HEK293T (cell line): ENCODE results near the gene POU5F1.

Source experiments
- CTCF ChIA-PET: fragments of 350-600 bp; formaldehyde crosslinking; extraction: SDS; loops from one replicate; lab custom pipeline; 2021; ENCODE audit warnings: antibody characterized with exemption, inconsistent platforms; lab: Yijun Ruan, JAX
- POLR2A ChIA-PET: fragments of 350-600 bp; formaldehyde crosslinking; extraction: SDS; loops from one replicate; lab custom pipeline; 2020; ENCODE audit warnings: antibody characterized with exemption, inconsistent platforms; lab: Yijun Ruan, JAX
- DNase-seq: peaks from one replicate; pipeline ENCODE4 v3.0.0; 2012; ENCODE audit warnings: mixed read lengths; ENCODE audit errors: extremely low spot score
- ARNT ChIP-seq: fragments of 450-650 bp; IDR thresholded peaks from 2 replicates; pipeline ENCODE4 v1.6.1; 2017; ENCODE audit warnings: mild to moderate bottlenecking
- BHLHE40 ChIP-seq: fragments of 450-650 bp; IDR thresholded peaks from 2 replicates; pipeline ENCODE4 v1.6.1; 2016; ENCODE audit warnings: mild to moderate bottlenecking, moderate library complexity, borderline replicate concordance
- CTBP1 ChIP-seq: fragments of 450-650 bp; IDR thresholded peaks from 2 replicates; pipeline ENCODE4 v1.6.1; 2016; ENCODE audit warnings: borderline replicate concordance
- ELF4 ChIP-seq: fragments of 450-650 bp; IDR thresholded peaks from 2 replicates; pipeline ENCODE4 v1.6.1; 2017; ENCODE audit warnings: antibody characterized with exemption
- FOXA1 ChIP-seq: fragments of 450-650 bp; IDR thresholded peaks from 2 replicates; pipeline ENCODE4 v1.6.1; 2016; ENCODE audit warnings: mild to moderate bottlenecking
- FOXK2 ChIP-seq: fragments of 450-650 bp; IDR thresholded peaks from 2 replicates; pipeline ENCODE4 v1.6.1; 2016; ENCODE audit warnings: mild to moderate bottlenecking
- FOXM1 ChIP-seq: fragments of 450-650 bp; IDR thresholded peaks from 2 replicates; pipeline ENCODE4 v1.6.1; 2017; ENCODE audit warnings: mild to moderate bottlenecking, borderline replicate concordance
- HDGF ChIP-seq: fragments of 450-650 bp; IDR thresholded peaks from 2 replicates; pipeline ENCODE4 v1.6.1; 2017; ENCODE audit warnings: antibody characterized with exemption, borderline replicate concordance
- L3MBTL2 ChIP-seq: fragments of 450-650 bp; conservative IDR thresholded peaks from 2 replicates; pipeline ENCODE4 v1.6.1; 2016; ENCODE audit warnings: mild to moderate bottlenecking
- LEF1 ChIP-seq: fragments of 450-650 bp; IDR thresholded peaks from 2 replicates; pipeline ENCODE4 v1.6.1; 2017; ENCODE audit warnings: mild to moderate bottlenecking, borderline replicate concordance
- NFRKB ChIP-seq: fragments of 450-650 bp; IDR thresholded peaks from 2 replicates; pipeline ENCODE4 v1.6.1; 2016; ENCODE audit warnings: mild to moderate bottlenecking, moderate library complexity
- PKNOX1 ChIP-seq: fragments of 450-650 bp; IDR thresholded peaks from 2 replicates; pipeline ENCODE4 v1.6.1; 2016
- TARDBP ChIP-seq: fragments of 450-650 bp; IDR thresholded peaks from 2 replicates; pipeline ENCODE4 v1.6.1; 2016
- ZNF384 ChIP-seq: fragments of 450-650 bp; IDR thresholded peaks from 2 replicates; pipeline ENCODE4 v1.6.1; 2016

POU5F1 gene

GRCh38 chr6:31158863-31159855 lies 11.3 kb downstream of the POU5F1 start:
- peak; percentile 41 for DNase-seq
- CTCF ChIA-PET: interaction anchor here (0.7 to 1.5 kb wide), 3 partner anchors 11 to 207 kb away, joined by 3 to 6 read pairs (median 4); no protein-coding TSS in a partner anchor
- POLR2A ChIA-PET: interaction anchor here (0.6 to 2.4 kb wide), 17 partner anchors 9 to 601 kb away, joined by 3 to 14 read pairs (median 4); partner anchors contain the start of gene PSORS1C2
- TF ChIP-seq TARDBP (no peak), HDGF (peak; percentile 32; the same call in 1 of the 2 replicates), FOXA1 (no peak)

- DNase-seq: peak; percentile 100
- TF ChIP-seq HDGF (no peak), NFRKB (no peak), FOXK2 (no peak), ELF4 (no peak), L3MBTL2 (peak; percentile 51; the same call in 1 of the 2 replicates), LEF1 (no peak), PKNOX1 (peak; percentile 30; the same call in 1 of the 2 replicates), ARNT (no peak), CTBP1 (no peak)
- ChIA-PET CTCF (interaction anchor here (0.7 to 0.8 kb wide), 2 partner anchors 10 to 25 kb away, joined by 4 to 6 read pairs; no protein-coding TSS in a partner anchor), POLR2A (interaction anchor here (0.8 to 2.4 kb wide), 16 partner anchors 8 to 601 kb away, joined by 3 to 14 read pairs (median 4); partner anchors contain the start of gene PSORS1C2)
Observed at GRCh38 chr6:31158140-31158862, 12.2 kb downstream of the POU5F1 start, which contains the start of gene TCF19. TCF19 (plus strand) TSS chr6:31158589; CDS start chr6:31159470, 881 bp downstream.

GRCh38 chr6:31157513-31158139 lies 12.9 kb downstream of the POU5F1 start, which contains the start of gene CCHCR1:
CCHCR1 (minus strand) TSS chr6:31157802; CDS start chr6:31157600, 202 bp downstream.
- ChIA-PET CTCF (no interaction called here), POLR2A (interaction anchor here (0.9 to 2.4 kb wide), 12 partner anchors 8 to 240 kb away, joined by 3 to 14 read pairs (median 5); partner anchors contain the start of gene PSORS1C2)
- TF ChIP-seq TARDBP: no peak
- no peak for TF ChIP-seq HDGF
- no peak for TF ChIP-seq PKNOX1
- TF ChIP-seq FOXK2: no peak
- no peak for TF ChIP-seq ARNT
- no peak for TF ChIP-seq NFRKB
- TF ChIP-seq ZNF384: no peak
- TF ChIP-seq FOXM1: no peak
- peak; percentile 20 for DNase-seq

- POLR2A ChIA-PET: interaction anchor here (0.9 to 1.8 kb wide), 4 partner anchors 9 to 41 kb away, joined by 3 to 6 read pairs (median 4); no protein-coding TSS in a partner anchor
- CTCF ChIA-PET: interaction anchor here (0.6 to 0.8 kb wide), 2 partner anchors 19 to 21 kb away, joined by 3 to 4 read pairs; no protein-coding TSS in a partner anchor
- DNase-seq: no peak
- TF ChIP-seq FOXK2 (no peak), BHLHE40 (no peak)
Observed at GRCh38 chr6:31156641-31157040, 13.8 kb downstream of the POU5F1 start.

- TF ChIP-seq FOXK2 (no peak), NFRKB (no peak), CTBP1 (no peak), FOXM1 (no peak), ARNT (no peak), TARDBP (no peak), BHLHE40 (no peak), PKNOX1 (no peak), HDGF (no peak), L3MBTL2 (no peak), LEF1 (no peak)
- ChIA-PET CTCF (interaction anchor here (0.6 kb wide), 1 partner anchor 1002 kb away, joined by 3 read pairs; no protein-coding TSS in a partner anchor), POLR2A (no interaction called here)
- DNase-seq: no peak
Observed at GRCh38 chr6:31154436-31154835, 16.0 kb downstream of the POU5F1 start.
